CD4-positive, alpha-beta T cell (primary cell): ENCODE results near the gene CCDC15. TPM values are rescaled to one million over a fixed set of nuclear protein-coding genes. Genes with fewer than 3 reads are reported as not detected.
"Not testable (repeated sequence)": the region's sequence is repeated elsewhere in the genome, so short reads cannot be mapped to it uniquely, and the experiment has no call there.

Source experiments
- ATAC-seq: fragments of 200-7000 bp; cut with Tn5 transposase; one replicate; pipeline ENCODE4 v1.10.0; 2022; ENCODE audit warnings: mild to moderate bottlenecking; ENCODE audit not compliant: poor library complexity
- CTCF ChIA-PET: fragments of 350-600 bp; sonication (Branson Sonifier 250); formaldehyde crosslinking; loops from one replicate; lab custom pipeline; 2021; ENCODE audit warnings: antibody characterized with exemption, inconsistent platforms; lab: Charles Lee
- POLR2A ChIA-PET: fragments of 350-600 bp; sonication (Branson Sonifier 250); formaldehyde crosslinking; loops from one replicate; lab custom pipeline; 2021; ENCODE audit warnings: antibody characterized with exemption, inconsistent platforms; lab: Charles Lee
- DNase-seq, 14 experiments: peaks; one replicate each; pipeline ENCODE4 v3.0.0-alpha.2; 2013 to 2020; ENCODE audit warnings: mixed read lengths in 2 of 14
- H3K27ac ChIP-seq, 2 donors: one replicate each; pipeline versions ENCODE4 v1.5.1 to v1.7.0; 2013; ENCODE audit warnings: low read length in 2 of 2, low read depth in 1 of 2, mild to moderate bottlenecking in 1 of 2
- H3K27me3 ChIP-seq, 2 experiments: 1 replicate in 1 of 2; 2 replicates in 1 of 2; pipeline versions ENCODE4 v1.6.1 to v1.7.0; 2013; ENCODE audit warnings: low read length in 2 of 2, control low read depth in 1 of 2, mild to moderate bottlenecking in 1 of 2, moderate library complexity in 1 of 2; ENCODE audit not compliant: insufficient read depth in 2 of 2, control insufficient read depth in 1 of 2
- H3K36me3 ChIP-seq: one replicate; pipeline ENCODE4 v1.6.1; 2013; ENCODE audit warnings: low read length, control low read depth; ENCODE audit not compliant: insufficient read depth
- H3K4me1 ChIP-seq: one replicate; pipeline ENCODE4 v1.6.1; 2013; ENCODE audit warnings: low read length, control low read depth; ENCODE audit not compliant: insufficient read depth
- H3K4me3 ChIP-seq: one replicate; pipeline ENCODE4 v1.5.1; 2013; ENCODE audit warnings: mild to moderate bottlenecking, low read length, moderate library complexity
- H3K9me3 ChIP-seq, 2 experiments: 1 replicate in 1 of 2; 2 replicates in 1 of 2; pipeline versions ENCODE4 v1.6.1 to v1.7.0; 2013; ENCODE audit warnings: low read length in 2 of 2, mild to moderate bottlenecking in 2 of 2, control low read depth in 1 of 2, moderate library complexity in 1 of 2; ENCODE audit not compliant: control insufficient read depth in 1 of 2, insufficient read depth in 1 of 2
- H3K27ac Mint-ChIP-seq: one replicate; pipeline ENCODE4 v1.8.0; 2020; ENCODE audit warnings: mixed read lengths
- H3K27me3 Mint-ChIP-seq: one replicate; pipeline ENCODE4 v1.8.0; 2021; ENCODE audit warnings: mixed read lengths
- H3K36me3 Mint-ChIP-seq: one replicate; pipeline ENCODE4 v1.8.0; 2021; ENCODE audit warnings: low read depth, mixed read lengths
- H3K4me1 Mint-ChIP-seq: one replicate; pipeline ENCODE4 v1.8.0; 2021; ENCODE audit warnings: low read depth, mixed read lengths
- H3K4me3 Mint-ChIP-seq: one replicate; pipeline ENCODE4 v1.8.0; 2020; ENCODE audit warnings: mild to moderate bottlenecking, mixed read lengths
- H3K9me3 Mint-ChIP-seq: one replicate; pipeline ENCODE4 v1.8.0; 2020; ENCODE audit warnings: mixed read lengths
- CTCF ChIP-seq: fragments of 200-600 bp; IDR thresholded peaks from one replicate; pipeline ENCODE4 v1.8.0; 2022; ENCODE audit warnings: antibody characterized with exemption, mild to moderate bottlenecking
- intact Hi-C, 2 experiments: fragments of 100-400 bp; cut with DNase I in 1 of 2; cut with micrococcal nuclease in 1 of 2; formaldehyde crosslinking; loops; one replicate each; pipeline versions ENCODE4 v1.15.1 to v1.9.0; 2023 to 2025; cut with DNase I, micrococcal nuclease
- total RNA-seq, 174 experiments: library from RNA in 2 of 174; stranded (reverse) in 2 of 174; gene quantifications; one replicate each; pipeline ENCODE4 v1.2.3 and lab custom pipeline; 2021 to 2026

The CCDC15 gene
- total RNA-seq, 2 experiments from 2014 or later = 0.89 to 1.1 TPM

DNA sequence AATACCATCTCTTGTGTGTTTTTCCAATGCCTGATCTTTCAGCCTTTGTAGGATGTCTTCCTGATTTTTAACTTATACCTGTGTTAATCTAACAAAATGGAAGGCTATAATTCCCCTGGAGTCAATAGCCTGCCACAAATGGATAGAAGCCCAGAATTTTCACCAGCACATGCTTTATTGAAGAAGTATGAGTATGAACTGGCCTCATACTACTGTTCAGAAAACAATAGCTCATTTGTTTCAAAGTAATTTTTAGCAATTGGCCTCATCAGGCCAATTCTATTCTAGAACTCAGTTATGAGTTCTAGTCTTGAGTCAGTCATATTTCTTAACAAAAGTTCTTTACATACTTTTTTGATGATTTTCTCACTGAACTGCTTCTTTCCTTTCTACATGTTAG, 68.5 kb downstream of the CCDC15 start:
- intact Hi-C loops = no loop called here
- TF ChIP-seq CTCF = no peak
- Mint-ChIP-seq H3K4me1 (no peaks in the 10 kb centered on the region), H3K36me3 (no peaks in the 10 kb centered on the region), H3K9me3 (no peaks in the 10 kb centered on the region), H3K4me3 (no peak overlapping the region), H3K27ac (no peak overlapping the region), H3K27me3 (no peaks in the 10 kb centered on the region)
- ATAC-seq (no peak), DNase-seq (no peak)
- Histone ChIP-seq H3K27ac (no peak overlapping the region), H3K4me3 (no peak overlapping the region), H3K9me3 (no peaks in the 10 kb centered on the region), H3K27me3 (no peaks in the 10 kb centered on the region), H3K36me3 (no peaks in the 10 kb centered on the region), H3K4me1 (no peaks in the 10 kb centered on the region)
- CTCF ChIA-PET = no interaction called here
- POLR2A ChIA-PET = no interaction called here

DNA sequence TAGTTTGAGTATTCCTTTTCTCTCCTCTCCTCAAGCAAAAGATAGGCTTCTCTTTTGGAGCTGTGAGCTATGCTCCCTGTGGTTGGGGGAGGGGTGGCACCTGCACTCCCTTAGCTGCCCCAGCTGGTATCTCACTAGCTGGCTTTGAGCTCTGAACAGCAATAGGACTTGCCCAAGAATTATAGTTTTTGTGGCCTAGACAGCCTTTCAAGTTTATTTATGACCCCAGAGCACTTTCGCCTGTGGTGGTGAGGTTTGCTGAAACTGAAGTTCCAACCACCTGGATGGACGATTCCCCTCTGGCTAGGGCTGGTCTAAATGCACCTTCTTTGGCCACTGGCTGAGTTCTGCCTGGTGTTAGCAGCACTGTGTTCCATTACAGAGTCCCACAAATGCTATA, 72.0 kb downstream of the CCDC15 start:
- Histone ChIP-seq H3K27me3 (no peaks in the 10 kb centered on the region), H3K27ac (no peak overlapping the region), H3K9me3 (no peaks in the 10 kb centered on the region), H3K4me1 (no peaks in the 10 kb centered on the region), H3K4me3 (no peak overlapping the region), H3K36me3 (no peaks in the 10 kb centered on the region)
- no peak for ATAC-seq
- Mint-ChIP-seq H3K27me3 (no peaks in the 10 kb centered on the region), H3K4me1 (no peaks in the 10 kb centered on the region), H3K4me3 (no peak overlapping the region), H3K9me3 (peaks cover 3% of the 10 kb centered on the region), H3K36me3 (peaks cover 23% of the 10 kb centered on the region), H3K27ac (no peak overlapping the region)
- DNase-seq = no peak
- intact Hi-C loops = no loop called here
- no peak for TF ChIP-seq CTCF
- POLR2A ChIA-PET = no interaction called here
- CTCF ChIA-PET = no interaction called here

GRCh38 chr11:125029431-125029830, 75.4 kb downstream of the CCDC15 start:
- H3K36me3 Mint-ChIP-seq = peaks cover 50% of the 10 kb centered on the region
- H3K9me3 ChIP-seq, H3K4me1 ChIP-seq, H3K27me3 Mint-ChIP-seq, H3K4me3 ChIP-seq, H3K4me1 Mint-ChIP-seq, H3K27ac ChIP-seq, H3K9me3 Mint-ChIP-seq, intact Hi-C loops, H3K36me3 ChIP-seq, CTCF ChIA-PET, H3K27ac Mint-ChIP-seq, DNase-seq, H3K4me3 Mint-ChIP-seq, POLR2A ChIA-PET, ATAC-seq, H3K27me3 ChIP-seq: not testable (repeated sequence)

- POLR2A ChIA-PET = no interaction called here
These were observed 82.9 kb downstream of the CCDC15 start for GRCh38 chr11:125036933-125037332.

More at GRCh38 chr11:125036933-125037332, 82.9 kb downstream of the CCDC15 start:
- no peaks in the 10 kb centered on the region for H3K4me1 Mint-ChIP-seq
- H3K36me3 ChIP-seq = peaks cover 3% of the 10 kb centered on the region
- no peaks in the 10 kb centered on the region for H3K27me3 Mint-ChIP-seq
- no peaks in the 10 kb centered on the region for H3K27me3 ChIP-seq
- H3K27ac ChIP-seq = no peak overlapping the region
- DNase-seq = peak in 1 of 14 experiments; percentile 6
- H3K4me3 Mint-ChIP-seq = no peak overlapping the region
- TF ChIP-seq CTCF = no peak
- intact Hi-C loops = no loop called here
- no peak overlapping the region for H3K27ac Mint-ChIP-seq
- H3K4me1 ChIP-seq = no peaks in the 10 kb centered on the region
- peaks cover 14% of the 10 kb centered on the region for H3K9me3 Mint-ChIP-seq
- H3K4me3 ChIP-seq = no peak overlapping the region
- no peak for ATAC-seq
- peaks cover 62% of the 10 kb centered on the region for H3K36me3 Mint-ChIP-seq
- peaks cover 0 to 4% of the 10 kb centered on the region in 2 experiments for H3K9me3 ChIP-seq
- CTCF ChIA-PET = no interaction called here
